Activated CD4-positive, CD25-positive, alpha-beta regulatory T cell treated with anti-CD3 and anti-CD28 coated beads, Interleukin-2, amount 50 U/mL, for 24 hours (primary cell): Measurements from ENCODE around the gene PON3.
"Not testable (repeated sequence)": the region's sequence is repeated elsewhere in the genome, so short reads cannot be mapped to it uniquely, and the experiment has no call there.

ENCODE experiments used
- ATAC-seq, 2 donors: fragments of 150-1000 bp; cut with Tn5 transposase; one replicate each; pipeline ENCODE4 v1.10.0; 2021; ENCODE audit warnings: mild to moderate bottlenecking in 1 of 2, moderate library complexity in 1 of 2

Gene PON3

GRCh38 chr7:95411666-95412065, 15.5 kb upstream of the PON3 start:
- no peak for ATAC-seq

GRCh38 chr7:95411036-95411435, 14.9 kb upstream of the PON3 start:
- ATAC-seq = no peak

- ATAC-seq = no peak
Measured at GRCh38 chr7:95407751-95408150, 11.6 kb upstream of the PON3 start.

DNA sequence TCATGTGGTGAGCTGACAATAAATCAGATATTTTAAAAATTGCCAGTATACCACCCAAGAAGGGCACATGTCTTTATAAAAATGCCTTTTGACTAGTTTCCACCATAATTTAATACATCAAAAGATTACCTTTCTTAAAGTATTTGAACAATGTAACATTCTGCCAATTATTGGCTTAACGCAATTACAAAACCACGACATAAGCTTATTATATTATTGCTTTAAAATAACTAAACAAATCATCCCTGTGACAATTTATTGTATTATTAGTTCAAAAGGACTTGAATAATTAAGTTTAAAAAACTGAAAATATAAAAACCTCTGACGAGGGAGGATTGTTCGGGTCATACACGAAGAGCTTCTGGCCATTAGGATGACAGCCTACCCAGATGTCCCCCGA, 9.6 kb upstream of the PON3 start:
- no peak for ATAC-seq

GRCh38 chr7:95405208-95405607, 9.0 kb upstream of the PON3 start:
- ATAC-seq = no peak

DNA sequence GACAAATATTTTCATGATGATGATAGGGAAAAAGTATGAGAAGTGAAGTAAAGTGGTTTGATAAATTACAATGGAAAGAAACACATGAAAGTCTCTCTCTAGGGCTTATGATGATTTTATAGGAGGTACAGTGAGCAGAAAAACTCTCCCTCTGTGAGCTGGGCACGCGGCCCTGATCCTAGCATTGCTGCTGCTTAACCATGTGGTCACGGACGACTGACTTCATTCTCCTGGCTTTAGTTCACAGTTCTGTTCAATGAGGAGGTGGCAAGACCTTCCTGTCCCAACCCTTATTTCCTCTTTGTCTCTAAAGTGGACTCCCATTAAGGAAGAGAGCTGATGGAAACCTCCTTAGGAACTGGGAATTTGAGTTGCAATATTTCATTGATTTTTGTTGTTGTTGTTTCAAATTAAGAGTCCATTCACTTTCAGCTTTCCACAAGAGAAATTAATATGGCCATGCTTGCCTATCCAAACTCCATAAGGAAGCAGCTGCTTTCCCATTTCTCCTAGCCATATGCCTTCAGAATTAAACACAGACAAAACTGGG, 8.2 kb upstream of the PON3 start:
- ATAC-seq = no peak

GRCh38 chr7:95398155-95398940, 2.2 kb upstream of the PON3 start:
- ATAC-seq = no peak

DNA sequence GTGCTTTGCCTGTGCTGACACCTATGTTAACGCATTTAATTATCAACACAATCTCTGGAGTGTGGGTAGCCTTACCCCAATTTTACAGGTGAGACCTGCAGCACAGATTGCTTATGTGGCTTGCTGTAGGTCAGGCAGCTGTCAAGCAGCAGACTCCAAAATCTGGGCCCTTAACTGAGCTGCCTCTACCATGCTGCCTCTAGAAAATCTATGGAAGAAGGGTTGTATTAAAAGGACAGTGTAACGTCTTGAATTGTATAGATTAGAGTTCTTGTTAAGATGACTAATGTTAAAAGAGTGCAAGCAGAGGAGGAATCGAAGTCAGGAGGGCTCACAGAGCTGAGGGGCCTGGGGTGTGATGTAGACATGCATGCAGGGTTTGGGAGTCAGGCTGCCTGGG, 1.2 kb upstream of the PON3 start:
- no peak for ATAC-seq

DNA sequence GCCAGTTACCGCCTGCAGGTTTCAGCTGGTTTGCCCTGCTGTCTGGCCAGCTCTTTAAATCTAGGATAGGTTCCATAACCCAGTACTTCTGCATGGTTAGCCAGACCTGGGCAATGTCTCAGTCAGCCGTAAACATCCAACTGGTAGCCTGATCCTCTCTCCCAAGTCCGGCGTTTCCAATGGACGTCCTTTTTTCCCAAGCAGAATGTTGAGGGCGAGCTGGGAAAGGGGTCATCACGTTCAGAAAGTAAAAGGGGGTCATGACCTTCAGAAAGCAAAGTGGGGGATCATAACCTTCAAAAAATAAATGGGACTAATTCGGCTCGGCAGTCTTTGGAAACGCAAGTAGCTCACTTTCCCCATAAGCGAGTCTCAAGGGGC, 430 bp downstream of the PON3 start:
- no peak for ATAC-seq

DNA sequence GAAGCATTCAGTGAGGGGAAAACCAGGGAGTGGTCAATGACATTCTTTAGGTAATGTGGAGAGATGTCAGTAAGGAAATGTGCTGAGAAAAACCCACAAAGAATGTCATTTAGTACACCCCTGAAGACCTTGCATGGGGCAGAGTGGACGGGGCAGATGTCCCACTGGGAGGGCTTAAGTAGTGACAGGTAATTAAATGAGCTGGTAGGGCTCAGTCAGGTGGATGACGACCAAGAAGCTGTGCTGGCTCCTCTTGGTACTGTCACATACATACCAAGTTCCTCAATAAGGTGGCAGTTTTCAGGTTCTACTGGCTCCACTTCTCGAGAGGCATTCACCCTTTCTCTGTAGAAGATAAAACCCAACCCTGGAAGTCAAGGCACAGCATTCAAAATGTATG, 1.8 kb downstream of the PON3 start:
- no peak for ATAC-seq

GRCh38 chr7:95391761-95392160, 4.4 kb downstream of the PON3 start:
- no peak for ATAC-seq

GRCh38 chr7:95389516-95389915, 6.7 kb downstream of the PON3 start:
- no peak for ATAC-seq

DNA sequence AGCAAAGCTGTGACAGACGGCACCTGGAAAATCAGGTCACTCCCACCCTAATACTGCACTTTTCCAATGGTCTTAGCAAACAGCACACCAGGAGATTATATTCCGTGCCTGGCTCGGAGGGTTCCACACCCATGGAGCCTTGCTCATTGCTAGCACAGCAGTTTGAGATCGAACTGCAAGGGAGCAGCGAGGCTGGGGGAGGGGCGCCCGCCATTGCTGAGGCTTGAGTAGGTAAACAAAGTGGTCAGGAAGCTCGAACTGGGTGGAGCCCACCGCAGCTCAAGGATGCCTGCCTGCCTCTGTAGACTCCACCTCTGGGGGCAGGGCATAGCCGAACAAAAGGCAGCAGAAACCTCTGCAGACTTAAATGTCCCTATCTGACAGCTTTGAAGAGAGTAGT, 16.7 kb downstream of the PON3 start:
- ATAC-seq = not testable (repeated sequence)

DNA sequence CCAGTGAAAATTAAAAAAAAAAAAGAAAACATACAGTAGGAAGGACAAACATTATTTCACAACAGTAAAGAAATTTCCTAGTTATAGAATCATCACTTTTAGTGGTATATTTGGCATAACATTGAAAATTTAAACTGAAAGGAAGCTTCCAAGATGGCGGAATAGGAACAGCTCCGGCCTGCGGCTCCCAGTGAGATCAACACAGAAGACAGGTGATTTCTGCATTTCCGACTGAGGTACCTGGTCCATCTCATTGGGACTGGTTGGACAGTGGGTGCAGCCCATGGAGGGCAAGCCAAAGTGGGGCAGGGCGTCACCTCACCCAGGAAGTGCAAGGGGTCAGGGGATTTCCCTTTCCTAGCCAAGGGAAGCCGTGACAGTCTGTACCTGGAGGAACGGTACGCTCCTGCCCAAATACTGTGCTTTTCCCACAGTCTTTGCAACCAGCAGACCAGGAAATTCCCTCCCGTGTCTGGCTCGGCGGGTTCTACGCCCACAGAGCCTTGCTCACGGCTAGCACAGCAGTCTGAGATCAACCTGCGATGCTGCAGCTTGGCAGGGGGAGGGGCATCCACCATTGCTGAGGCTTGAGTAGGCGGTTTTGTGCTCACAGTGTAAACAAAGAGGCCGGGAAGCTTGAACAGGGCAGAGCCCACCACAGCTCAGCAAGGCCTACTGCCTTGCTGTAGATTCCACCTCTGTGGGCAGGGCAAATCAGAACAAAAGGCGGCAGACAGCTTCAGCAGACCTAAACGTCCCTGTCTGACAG, 19.4 kb downstream of the PON3 start:
- ATAC-seq = no peak

DNA sequence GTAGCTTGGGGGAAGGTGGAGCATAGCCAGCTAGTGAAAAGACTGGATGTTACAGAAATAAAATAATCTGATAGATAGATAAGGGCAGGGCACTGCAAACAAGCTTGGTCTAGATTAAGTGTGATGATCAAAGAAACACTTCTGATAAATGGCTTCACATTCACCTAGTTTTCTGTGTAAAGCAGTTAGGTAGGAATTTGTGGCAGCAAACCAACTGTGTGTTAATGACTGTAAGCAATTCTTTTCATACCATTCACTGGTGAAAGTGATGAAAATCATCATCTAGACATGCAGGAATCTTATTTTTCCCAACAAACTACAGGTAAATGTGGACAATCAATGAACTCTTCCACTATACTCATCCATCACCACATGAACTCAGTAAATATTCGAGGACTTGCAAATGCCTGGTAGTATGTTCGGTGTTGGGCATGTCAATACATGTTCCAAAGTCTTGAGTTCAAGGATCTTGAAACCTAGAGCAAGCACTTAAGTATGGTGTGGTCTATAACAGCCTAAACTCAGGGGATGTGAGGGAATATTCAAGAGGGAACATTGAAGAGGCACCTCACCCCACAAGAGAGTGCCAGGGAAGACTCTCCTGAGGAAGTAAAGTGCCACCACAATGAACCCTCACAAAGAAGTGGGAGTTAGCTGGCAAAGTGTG, 20.5 kb downstream of the PON3 start:
- ATAC-seq = no peak

- no peak for ATAC-seq
Measured at GRCh38 chr7:95373323-95373722, 22.9 kb downstream of the PON3 start.

DNA sequence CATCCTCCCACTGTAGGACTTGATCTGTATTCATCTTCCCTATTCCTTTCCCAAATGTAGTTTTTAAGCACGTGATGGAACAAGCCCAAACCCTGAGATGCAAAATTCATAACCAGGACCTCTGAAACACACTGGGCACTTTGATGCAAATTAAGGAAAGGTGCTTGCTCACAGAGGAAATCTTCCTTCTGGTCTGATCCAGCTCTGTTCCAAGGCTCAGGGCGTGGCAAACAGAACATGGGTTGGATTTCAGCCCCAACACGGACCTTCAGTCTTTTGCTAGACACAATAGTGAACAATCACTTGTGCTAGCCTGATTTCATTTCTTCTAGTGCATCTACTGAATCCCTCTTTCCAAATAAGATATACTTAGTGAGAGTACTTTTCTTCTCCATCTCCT, 27.9 kb downstream of the PON3 start:
- no peak for ATAC-seq

GRCh38 chr7:95367606-95368005, 28.6 kb downstream of the PON3 start:
- ATAC-seq = no peak

DNA sequence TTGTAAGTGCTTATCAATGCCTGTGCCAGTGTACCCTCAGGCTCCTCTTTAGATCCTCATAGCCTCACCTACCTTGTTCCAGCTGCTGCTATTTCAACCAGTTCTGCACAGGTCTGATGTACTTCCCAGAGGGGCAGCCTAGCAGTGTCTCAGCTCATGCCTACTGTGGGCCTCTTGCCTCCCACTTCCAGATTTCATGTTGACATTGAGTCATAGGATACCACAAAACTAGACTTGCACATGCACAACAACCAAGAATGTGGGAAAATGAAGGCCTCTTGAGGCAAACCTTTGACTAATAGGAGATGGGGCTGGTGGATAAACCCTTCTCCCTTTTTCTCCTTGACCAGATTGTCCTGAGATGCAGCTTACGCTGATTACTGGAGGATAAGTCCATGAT, 31.0 kb downstream of the PON3 start:
- no peak for ATAC-seq

DNA sequence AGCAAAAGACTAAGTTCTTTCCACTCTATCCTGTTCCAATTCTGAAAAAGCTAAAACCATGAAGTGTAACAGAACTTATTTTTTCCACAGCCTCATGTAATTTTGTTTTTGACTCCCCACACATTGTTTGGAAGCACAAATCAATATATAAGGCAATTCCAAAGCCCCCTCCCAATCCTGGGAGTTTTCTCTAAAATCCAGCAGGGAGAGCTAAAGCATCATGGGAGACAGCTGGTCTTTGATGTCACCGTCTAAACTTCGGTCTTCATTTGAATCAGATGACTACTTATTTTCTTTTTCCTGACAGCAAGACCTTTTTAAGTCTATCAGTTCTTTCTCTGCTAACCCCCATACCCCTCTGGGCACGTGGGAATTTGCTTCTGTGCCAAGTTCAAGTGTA, 38.6 kb downstream of the PON3 start:
- no peak for ATAC-seq

- no peak for ATAC-seq
Measured at GRCh38 chr7:95342642-95343307, 53.4 kb downstream of the PON3 start.

- ATAC-seq = no peak
Measured at GRCh38 chr7:95342029-95342428, 54.1 kb downstream of the PON3 start.

- ATAC-seq = no peak
Measured at GRCh38 chr7:95340491-95340890, 55.7 kb downstream of the PON3 start.
